ENCODE measurements around the gene HRC. TPM values are rescaled to one million over a fixed set of nuclear protein-coding genes. Genes with fewer than 3 reads are reported as not detected.
"Not testable (repeated sequence)": the region's sequence is repeated elsewhere in the genome, so short reads cannot be mapped to it uniquely, and the experiment has no call there.

The HRC gene
- under 0.01 TPM in 1 of 2 replicates, not detected in the other for total RNA-seq (2014; rRNA removed; shearing (Covaris generic))

DNA sequence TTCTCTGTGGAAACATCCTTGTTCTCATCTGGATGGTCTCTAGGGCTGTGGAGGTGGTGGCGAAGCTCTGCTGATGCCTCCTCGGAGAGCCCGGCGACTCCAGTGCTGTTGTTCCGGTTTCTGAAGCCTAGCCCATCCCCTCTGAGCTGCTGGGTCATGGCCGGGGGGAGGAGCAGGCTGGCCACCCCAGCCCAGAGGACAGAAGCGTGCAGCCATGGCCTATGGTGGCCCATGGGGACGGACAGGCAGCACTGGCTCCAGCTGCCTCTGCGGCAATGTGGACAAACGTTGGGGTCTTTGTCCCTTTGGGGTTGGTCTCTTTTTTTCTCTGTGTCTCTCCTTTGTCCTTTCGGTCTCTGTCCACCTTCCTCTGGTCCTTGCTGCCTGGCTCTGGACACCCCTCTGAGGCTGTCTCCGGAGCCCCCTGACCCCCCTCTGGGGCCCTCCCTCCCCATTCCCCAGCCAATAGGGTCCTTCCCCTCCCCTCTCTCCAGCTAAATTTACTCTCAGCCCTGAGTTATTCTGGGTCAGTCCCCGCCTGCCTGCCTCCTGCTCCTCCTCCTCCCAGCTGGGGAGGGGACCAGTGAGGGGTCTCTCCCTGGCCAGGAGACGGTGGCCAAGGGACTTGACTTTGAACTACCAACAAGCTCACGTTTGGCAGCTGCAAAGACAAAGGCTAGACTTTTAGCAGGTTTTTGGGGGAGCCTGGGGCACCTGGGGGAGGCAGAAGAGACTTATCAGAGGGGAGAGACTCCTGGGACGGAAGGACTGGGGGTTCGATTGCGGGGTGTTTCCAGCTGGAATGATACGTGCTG is at the start of gene HRC:
Gene HRC (minus strand): TSS at position 392 of the 815 bp plus-strand sequence. CDS start 159 bp downstream, at position 233.
- no peak for DNase-seq (ENCODE audit: low read depth)

DNA sequence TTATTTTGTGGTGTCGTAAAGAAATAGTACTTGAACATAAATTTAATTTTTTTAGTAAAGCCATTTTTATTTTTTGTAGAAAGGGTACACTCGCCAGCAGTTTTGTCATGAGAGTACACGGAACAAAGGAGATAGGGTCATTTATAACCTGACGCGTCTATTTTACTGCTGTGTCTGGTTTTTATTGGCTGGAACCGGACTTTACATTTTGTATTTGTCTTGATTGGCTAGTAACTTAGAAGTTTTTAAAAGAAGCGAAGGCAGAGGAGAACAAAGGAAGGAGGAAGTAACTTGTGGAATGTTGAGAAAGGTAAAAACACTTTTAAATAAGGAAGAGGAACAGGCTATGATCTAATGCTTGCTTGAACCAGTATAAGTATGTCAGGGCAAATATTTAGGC is 45.8 kb upstream of the HRC start:
- DNase-seq (ENCODE audit: low read depth) = no peak

DNA sequence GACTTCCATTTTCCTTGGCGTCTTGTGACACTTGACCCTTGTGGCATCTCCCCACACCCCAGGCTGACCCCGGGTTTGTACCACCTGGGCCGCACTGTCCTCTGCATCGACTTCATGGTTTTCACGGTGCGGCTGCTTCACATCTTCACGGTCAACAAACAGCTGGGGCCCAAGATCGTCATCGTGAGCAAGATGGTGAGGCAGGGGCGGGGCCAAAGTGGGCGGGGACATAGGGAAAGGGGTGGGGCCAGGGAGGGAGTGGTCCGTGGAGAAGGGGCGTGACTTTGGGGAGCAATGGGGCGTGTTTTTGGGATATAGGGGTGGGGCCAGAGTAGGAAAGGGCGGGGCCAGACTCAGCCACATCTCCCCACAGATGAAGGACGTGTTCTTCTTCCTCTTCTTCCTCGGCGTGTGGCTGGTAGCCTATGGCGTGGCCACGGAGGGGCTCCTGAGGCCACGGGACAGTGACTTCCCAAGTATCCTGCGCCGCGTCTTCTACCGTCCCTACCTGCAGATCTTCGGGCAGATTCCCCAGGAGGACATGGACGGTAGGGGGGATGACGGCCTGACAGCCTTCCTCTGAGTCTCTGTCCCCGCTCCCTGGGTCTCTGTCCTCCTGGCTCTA is 45.2 kb upstream of the HRC start:
- no peak for DNase-seq (ENCODE audit: low read depth)

DNA sequence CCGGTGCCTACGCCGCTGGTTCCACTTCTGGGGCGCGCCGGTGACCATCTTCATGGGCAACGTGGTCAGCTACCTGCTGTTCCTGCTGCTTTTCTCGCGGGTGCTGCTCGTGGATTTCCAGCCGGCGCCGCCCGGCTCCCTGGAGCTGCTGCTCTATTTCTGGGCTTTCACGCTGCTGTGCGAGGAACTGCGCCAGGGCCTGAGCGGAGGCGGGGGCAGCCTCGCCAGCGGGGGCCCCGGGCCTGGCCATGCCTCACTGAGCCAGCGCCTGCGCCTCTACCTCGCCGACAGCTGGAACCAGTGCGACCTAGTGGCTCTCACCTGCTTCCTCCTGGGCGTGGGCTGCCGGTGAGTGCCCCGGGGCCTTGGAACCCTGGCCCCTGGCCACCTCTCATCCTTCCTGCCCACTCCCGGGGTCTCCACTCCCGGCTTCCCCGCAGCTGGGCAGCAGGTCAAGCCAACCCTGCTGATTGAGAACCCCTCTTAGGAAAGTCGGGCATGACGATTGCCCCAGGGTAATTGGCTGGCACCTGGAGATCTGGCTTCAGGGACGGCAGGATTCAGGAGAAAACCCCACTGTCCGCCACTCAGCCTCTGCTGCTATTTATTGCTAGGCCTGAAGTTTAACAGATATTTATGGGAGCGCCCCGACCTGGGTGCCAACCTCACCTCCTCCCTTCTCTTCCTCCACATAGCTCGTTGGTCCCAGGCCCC is 41.5 kb upstream of the HRC start:
- DNase-seq (ENCODE audit: low read depth) = no peak

GRCh38 chr19:49194408-49194807 is 39.2 kb upstream of the HRC start:
- no peak for DNase-seq (ENCODE audit: low read depth)

- DNase-seq (ENCODE audit: low read depth) = no peak
Observed at GRCh38 chr19:49193822-49194394, 38.7 kb upstream of the HRC start.

GRCh38 chr19:49190781-49191180 is 35.6 kb upstream of the HRC start:
- no peak for DNase-seq (ENCODE audit: low read depth)

DNA sequence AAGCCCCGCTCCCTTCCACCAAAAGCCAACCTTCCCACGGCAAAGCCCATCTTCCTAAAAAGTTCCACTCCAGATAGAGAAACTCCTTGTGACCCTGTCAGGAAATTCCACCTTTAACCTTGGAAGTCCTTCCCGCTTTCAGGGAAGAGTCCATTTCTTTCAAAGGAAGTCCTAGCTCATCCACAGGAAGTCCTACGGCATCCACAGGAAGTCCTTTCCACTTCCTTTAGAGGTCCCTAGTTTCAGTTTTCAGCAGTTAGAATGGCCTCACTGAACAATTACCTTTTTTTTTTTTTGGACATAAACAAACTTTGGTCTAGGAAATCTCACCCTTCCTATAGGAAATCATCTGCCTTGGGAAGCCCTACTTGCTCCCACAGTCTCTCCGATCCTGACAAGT is 34.1 kb upstream of the HRC start:
- no peak for DNase-seq (ENCODE audit: low read depth)

DNA sequence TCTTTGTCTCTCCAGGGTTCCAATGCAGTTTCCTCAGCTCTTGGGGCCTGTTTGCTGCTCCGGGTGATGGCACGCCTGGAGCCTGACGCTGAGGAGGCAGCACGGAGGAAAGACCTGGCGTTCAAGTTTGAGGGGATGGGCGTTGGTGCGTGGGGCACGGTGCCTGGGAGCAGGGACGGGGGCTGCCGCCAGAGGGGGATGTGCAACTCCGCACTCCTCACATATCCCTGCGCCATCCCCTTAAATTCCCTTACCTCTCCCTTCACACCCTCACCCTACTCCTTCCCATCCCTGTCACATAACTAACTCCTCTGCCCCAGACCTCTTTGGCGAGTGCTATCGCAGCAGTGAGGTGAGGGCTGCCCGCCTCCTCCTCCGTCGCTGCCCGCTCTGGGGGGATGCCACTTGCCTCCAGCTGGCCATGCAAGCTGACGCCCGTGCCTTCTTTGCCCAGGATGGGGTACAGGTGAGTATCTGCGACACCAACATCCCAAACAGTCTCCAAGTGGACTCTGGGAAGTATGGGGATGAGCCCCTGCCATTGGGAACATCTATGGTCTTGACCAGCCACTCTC is 33.5 kb upstream of the HRC start:
- DNase-seq (ENCODE audit: low read depth) = no peak

- DNase-seq (ENCODE audit: low read depth) = no peak
Observed at GRCh38 chr19:49186108-49186507, 30.9 kb upstream of the HRC start.

DNA sequence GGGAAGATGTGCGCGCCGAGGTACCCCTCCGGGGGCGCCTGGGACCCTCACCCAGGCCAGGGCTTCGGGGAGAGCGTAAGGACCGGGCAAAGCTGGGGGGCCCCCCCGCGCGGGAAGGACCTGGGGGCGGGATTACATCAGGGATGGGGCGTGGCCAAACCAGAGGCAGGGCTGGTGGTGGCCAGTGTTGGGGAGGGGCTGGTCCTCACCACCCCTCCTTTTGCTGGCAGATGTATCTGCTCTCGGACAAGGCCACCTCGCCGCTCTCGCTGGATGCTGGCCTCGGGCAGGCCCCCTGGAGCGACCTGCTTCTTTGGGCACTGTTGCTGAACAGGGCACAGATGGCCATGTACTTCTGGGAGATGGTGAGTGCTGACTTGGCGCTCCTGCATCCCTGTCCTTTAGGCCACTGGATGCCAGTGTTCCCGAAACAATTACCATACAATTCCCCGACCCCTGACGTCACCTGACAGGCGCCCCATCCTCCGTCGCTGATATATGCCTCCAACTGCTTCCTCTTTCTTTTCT is 27.7 kb upstream of the HRC start:
- no peak for DNase-seq (ENCODE audit: low read depth)

DNA sequence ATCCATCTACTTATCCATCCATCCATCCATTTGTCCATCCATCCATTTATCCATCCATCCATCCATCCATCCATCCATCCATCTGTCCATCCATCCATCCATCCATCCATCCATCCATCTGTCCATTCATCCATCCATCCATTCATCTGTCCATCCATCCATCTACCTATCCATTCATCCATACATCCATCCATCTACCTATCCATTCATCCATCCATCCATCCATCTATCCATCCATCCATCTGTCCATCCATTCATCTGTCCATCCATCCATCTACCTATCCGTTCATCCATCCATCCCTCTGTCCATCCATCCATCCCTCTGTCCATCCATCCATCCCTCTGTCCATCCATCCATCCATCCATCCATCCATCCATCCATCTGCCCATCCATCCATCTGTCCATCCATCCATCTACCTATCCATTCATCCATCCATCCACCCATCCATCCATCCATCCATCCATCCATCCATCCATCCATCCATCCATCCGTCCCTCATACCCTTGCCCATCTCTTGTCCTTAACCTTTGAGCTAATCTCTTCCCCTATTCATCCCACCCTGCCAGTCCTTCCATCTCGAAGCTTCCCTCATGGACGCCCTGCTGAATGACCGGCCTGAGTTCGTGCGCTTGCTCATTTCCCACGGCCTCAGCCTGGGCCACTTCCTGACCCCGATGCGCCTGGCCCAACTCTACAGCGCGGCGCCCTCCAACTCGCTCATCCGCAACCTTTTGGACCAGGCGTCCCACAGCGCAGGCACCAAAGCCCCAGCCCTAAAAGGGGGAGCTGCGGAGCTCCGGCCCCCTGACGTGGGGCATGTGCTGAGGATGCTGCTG is 27.0 kb upstream of the HRC start:
- not testable (repeated sequence) for DNase-seq (ENCODE audit: low read depth)

GRCh38 chr19:49180659-49181058 is 25.5 kb upstream of the HRC start:
- DNase-seq (ENCODE audit: low read depth) = no peak

GRCh38 chr19:49173198-49173597 is 18.0 kb upstream of the HRC start:
- DNase-seq (ENCODE audit: low read depth) = no peak

- no peak for DNase-seq (ENCODE audit: low read depth)
Observed at GRCh38 chr19:49168421-49168820, 13.2 kb upstream of the HRC start.

- no peak for DNase-seq (ENCODE audit: low read depth)
Observed at GRCh38 chr19:49167857-49168409, 12.7 kb upstream of the HRC start.

DNA sequence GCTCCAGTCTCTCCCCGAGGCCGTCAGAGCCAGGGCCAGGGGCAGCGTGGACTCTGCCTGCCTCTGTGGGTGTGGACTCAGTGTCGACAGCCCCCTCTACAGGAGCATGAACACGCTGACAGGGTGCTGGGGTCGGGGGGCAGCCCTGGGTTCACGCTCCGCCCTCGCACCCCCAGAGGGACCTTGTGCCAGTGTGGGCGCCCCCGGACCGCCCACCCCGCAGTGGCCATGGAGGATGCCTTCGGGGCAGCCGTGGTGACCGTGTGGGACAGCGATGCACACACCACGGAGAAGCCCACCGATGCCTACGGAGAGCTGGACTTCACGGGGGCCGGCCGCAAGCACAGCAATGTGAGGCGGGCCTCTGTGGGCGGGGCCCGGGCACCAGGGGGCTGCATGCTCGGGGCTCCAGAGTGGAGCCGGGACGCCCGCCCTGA is 10.7 kb upstream of the HRC start:
- no peak for DNase-seq (ENCODE audit: low read depth)

DNA sequence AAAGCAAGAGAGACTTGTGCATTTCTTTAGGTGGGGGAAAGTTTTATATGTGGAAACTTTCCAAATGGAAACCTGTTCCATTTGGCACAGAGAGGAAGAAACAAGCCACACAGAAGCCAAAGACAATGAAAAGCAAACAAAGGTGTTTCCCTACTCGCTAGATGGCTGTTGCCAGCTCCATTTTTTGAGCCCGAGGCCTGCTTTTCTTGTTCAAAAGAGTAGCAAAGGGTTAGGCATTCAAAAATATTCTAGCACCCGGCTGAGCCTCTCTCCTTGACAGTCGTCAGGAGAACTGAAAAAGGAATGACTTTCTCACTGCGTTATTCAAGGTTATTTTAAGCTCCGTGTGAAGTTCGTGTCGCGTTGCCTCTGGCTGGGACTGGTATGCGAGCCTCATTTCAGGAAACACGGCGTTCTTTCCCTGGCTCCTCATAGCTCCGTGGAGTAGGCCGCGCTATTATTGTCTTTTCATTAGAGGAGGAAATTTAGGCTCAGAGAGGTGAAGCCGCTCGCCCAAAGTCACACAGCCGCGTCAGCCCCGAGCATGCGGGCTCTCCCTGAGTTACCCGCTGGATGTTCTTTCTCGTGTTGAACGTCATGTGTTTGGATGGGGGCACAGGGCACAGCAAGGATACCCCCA is 10.0 kb upstream of the HRC start:
- DNase-seq (ENCODE audit: low read depth) = no peak

GRCh38 chr19:49161987-49162386 is 6.8 kb upstream of the HRC start:
- DNase-seq (ENCODE audit: low read depth) = no peak

Measured in RPMI7951 (cell line).